Amniotic stem cell (primary cell): ENCODE measurements around the gene ZBTB22.
"Not testable (repeated sequence)": the region's sequence is repeated elsewhere in the genome, so short reads cannot be mapped to it uniquely, and the experiment has no call there.

Source experiments
- DNase-seq: peaks from one replicate; lab custom pipeline; 2025; lab: John Stamatoyannopoulos, UW

The ZBTB22 gene

DNA sequence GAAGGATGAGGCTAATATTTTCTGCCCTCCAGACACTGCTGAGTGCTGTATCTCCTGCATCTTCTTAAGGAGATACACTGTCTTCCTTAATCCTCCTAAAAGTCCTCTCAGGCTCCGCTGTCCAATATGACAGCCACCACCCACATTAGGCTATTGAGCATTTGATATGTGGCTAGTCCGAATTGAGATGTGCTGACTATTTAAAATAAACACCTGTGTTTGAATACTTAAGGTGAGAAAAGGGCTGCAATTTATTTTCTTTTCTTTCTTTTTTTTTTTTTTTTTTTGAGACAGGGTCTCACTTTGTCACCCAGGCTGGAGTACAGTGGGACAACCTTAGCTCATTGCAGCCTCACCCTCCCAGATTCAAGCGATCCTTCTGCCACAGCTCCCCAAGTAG lies 15.7 kb downstream of the ZBTB22 start:
- DNase-seq: no peak

DNA sequence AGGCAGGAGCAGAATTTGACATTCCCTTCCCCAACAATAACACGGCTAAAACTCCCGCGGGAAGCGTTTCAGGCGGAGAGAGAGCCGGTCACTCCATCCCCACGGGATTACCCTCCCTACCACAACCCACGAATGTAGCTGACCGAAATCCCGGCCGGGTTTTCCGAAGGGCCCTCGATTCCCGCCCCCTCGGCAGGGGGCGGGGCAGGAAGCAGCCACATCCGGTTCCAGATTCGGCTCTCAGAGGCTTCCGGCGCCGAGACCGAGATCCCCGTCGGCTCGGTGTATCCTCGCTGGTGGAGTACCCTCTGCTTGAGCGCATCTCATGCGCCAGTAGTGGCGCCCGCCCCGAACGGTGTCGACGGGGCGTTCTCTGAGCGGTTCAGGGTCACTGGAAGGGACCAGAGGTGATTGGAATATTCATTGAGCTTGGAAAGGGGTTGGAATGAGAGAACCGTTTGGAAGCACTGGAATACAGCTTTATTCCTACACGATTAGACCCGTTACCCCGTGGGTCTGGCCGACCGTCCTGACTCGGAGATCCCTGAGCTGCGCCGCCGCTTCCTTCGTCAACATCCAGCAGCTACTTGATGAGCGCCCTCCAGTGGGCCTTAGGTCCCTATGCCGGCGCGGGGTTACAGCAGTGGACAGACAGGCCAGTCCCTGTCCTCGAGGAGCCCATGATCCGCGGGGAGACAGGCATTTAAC lies 18.2 kb downstream of the ZBTB22 start:
- peak; percentile 88 for DNase-seq

- no peak for DNase-seq
These were observed 18.7 kb downstream of the ZBTB22 start, which contains the start of gene RGL2 for GRCh38 chr6:33298773-33299236. TSS of gene RGL2 (minus strand) at chr6:33298942. CDS start at chr6:33298610, 332 bp downstream.

- no peak for DNase-seq
These were observed 19.4 kb downstream of the ZBTB22 start for GRCh38 chr6:33297956-33298772.

- DNase-seq: no peak
These were observed 20.1 kb downstream of the ZBTB22 start for GRCh38 chr6:33297406-33297955.

DNA sequence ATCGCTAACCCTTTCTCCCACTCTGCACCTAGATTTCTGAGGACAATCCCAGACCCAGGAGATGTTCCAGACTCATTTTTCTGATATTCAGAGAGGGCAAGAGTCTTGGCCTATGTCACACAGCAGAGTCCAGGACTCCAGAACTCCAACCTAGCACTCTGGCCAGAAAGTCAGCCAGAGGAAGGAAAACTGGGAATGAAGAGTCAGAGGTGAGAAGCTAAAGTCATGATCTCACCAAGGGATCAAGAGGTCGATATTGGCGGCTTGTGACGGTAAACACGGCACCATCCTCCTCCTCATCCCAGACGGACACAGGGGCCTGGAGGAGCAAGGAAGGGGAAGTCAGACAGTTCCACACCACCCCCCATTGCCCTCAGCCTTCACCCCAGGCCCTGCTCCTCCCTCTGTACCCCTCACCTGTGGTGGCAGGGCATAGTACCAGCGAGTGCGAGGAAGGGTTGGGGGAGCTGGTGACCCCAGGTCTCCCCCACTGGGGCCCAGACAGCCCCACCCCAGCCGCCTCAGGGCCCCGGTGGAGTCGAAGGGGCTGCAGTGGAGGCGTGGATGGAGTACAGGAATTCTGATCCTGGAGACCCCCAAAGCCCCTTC lies 20.6 kb downstream of the ZBTB22 start:
- no peak for DNase-seq

DNA sequence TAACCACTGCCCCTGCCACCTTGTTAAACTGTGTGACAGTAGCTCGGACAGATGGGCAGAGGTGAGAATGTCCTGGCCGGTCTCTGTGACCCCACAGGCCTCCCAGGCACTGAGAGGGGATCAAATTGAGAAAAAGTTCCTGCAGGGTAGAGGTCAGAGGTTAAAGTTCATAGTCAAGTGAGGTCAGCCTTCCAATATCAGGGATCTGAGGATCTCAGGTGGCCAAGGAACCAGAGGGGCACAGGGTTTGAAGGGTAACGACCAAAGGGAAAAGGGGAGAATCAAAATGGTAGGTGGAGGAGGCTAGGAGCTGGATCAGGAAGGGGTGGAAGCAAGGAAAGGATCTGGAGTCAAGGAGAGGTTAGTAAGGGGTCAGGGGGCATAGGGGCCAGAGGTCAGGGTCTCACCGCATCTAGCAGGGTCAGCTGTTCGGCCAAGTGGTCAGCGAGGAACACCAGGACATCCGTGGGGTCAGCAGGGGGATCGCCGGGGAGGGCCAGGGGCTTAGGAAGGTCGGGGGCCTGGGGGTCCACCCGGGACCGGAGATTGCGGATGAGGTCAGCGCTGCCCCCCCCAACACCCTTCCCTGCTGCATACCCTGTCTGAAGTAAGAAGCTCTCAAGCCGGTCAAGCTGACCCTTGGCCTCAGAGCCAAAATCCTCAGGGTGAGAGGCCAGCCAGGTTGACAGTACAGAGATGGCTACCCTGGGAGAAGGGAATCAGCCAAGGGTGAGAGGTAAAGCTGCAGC lies 21.7 kb downstream of the ZBTB22 start:
- DNase-seq: no peak

DNA sequence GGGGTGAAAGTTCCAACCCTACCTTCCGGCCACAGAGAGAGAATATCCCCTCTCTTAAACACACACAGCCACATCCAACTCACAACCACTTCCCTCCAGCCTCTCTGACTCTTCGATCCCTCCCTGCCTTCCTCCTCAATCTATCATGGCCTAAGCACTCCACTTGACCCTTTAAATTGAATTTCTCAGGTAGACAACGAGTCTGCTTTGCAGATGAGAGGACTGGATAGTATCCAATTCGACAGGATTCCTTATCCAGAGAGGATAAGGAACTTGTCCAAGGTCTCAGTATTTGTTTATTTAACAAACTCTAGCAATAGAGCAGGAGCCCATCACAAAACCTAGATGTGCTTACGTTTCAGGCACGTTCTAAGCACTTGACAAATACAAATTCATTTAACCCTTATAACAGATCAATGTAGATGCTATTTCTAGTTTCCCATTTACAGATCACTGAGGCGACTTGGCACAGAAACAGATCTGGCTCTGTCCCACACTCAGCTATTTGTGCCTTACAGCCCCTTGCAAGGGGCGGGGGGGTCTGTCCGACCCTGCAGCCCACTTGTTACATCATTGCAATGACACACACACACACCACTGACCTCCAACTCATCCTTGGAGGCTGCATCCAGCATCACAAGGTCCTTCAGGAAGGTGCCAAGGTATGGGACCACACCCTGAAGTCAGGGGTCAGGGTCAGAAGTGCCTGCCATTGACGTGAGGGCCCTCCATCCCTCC lies 23.3 kb downstream of the ZBTB22 start:
- DNase-seq: no peak

GRCh38 chr6:33292996-33293682 lies 24.4 kb downstream of the ZBTB22 start:
- DNase-seq: no peak

- DNase-seq: no peak
These were observed 27.1 kb downstream of the ZBTB22 start for GRCh38 chr6:33290459-33290858.

GRCh38 chr6:33289784-33290315 lies 27.7 kb downstream of the ZBTB22 start:
- no peak for DNase-seq

- DNase-seq: peak; percentile 73
These were observed 28.4 kb downstream of the ZBTB22 start, which contains the start of the genes PFDN6 and WDR46 for GRCh38 chr6:33288921-33289783. TSS of gene PFDN6 (plus strand) at chr6:33289601. CDS start at chr6:33289857, 256 bp downstream. TSS of gene WDR46 (minus strand) at chr6:33289239. CDS start at chr6:33289170, 69 bp downstream.

GRCh38 chr6:33288141-33288920 lies 29.2 kb downstream of the ZBTB22 start:
- no peak for DNase-seq

DNA sequence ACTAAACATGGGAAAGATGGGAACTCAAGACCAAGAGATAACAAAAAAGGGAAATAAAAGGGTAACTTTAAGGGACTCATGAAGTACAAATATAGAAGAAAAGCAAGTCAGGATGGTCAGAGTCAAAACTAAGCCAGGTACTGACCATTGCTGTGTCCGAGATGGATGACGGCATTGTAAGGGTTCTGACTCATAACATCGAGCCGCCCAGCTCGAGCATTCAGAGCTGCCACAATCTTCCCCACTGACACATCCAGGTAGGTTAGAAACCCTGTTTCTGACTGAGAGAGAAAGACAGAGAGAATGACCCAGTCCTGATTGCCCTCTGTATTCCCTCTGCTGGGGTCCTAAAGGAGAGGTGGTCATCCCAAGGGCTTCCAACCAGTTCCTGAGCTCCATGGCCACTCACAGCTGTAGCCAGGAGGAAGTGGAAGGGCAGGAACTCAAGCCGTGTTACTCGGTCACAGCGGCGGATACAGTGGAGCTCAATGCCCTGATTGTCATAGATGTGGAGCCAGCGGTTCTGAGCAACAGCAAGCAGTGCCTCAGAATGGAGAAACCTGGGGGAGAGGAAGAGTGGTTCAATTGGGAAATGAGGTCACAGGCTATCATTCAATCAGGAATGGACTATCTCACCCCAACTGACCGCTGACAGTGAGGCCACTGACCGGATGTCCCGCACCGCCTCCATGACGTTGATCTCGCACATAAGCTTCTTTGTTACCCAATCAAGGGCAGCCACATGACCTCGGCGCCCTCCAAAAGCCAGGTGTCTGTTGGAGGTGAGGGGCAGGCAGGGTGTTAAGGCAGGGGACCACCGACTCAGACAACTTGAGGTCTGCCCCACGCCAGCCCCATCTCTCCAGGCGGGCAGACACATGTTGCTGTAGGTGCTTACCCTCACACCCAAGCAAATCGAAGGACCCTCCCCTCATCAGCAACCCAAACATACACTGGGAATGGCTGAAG lies 30.3 kb downstream of the ZBTB22 start:
- DNase-seq: no peak

DNA sequence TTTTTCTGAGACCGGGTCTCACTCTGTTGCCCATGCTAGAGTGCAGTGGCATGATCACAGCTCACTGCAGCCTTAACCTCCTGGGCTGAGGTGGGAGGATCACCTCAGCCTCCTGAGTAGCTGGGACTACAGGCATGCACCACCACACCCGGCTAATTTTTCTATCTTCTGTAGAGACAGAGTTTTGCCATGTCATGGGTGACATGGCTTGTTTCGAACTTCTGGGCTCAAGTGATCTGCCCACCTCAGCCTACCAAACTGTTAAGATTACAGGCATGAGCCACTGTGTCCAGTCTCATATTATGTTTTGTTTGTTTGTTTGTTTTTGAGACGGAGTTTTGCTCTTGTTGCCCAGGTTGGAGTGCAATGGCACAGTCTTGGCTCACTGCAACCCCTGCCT lies 32.3 kb downstream of the ZBTB22 start:
- DNase-seq: not testable (repeated sequence)

- DNase-seq: no peak
These were observed 37.0 kb downstream of the ZBTB22 start for GRCh38 chr6:33280539-33280938.

- no peak for DNase-seq
These were observed 37.5 kb downstream of the ZBTB22 start for GRCh38 chr6:33279971-33280511.
